Measurements from ENCODE around the gene CENPP. TPM values are rescaled to one million over a fixed set of nuclear protein-coding genes. Genes with fewer than 3 reads are reported as not detected.

Gene CENPP
- total RNA-seq, result 1 to 10 TPM; 1.9 to 6.8 TPM
- 4.6 to 5.0 reads per million in 2 donors for total RNA-seq

- DNase-seq (peak; percentile 68 to 75 (median 69)), ATAC-seq (peak; percentile 95)
- Mint-ChIP-seq H3K27ac (peak within 1 kb of the TSS; percentile 100), H3K36me3 (ENCODE audit: low read depth) (peaks cover 5% of the 10 kb centered on the region), H3K4me1 (peaks cover 28% of the 10 kb centered on the region), H3K4me3 (peak within 1 kb of the TSS; percentile 99), H3K27me3 (no peaks in the 10 kb centered on the region)
- H3K9me3 ChIP-seq (ENCODE audit: control insufficient read depth, low read length, poor library complexity, severe bottlenecking), result no peaks in the 10 kb centered on the region
These were observed at the start of gene CENPP, which contains the start of gene NOL8 for GRCh38 chr9:92325269-92325990. Gene CENPP (plus strand): TSS chr9:92325953. Gene NOL8 (minus strand): TSS chr9:92325350. CDS start chr9:92324161, 1,189 bp downstream.

- DNase-seq, result no peak
- peak overlapping the region; percentile 88 for H3K27ac Mint-ChIP-seq
- H3K9me3 ChIP-seq (ENCODE audit: control insufficient read depth, low read length, poor library complexity, severe bottlenecking), result no peaks in the 10 kb centered on the region
- peak; percentile 54 for ATAC-seq
- peaks cover 19% of the 10 kb centered on the region for H3K4me1 Mint-ChIP-seq
- H3K4me3 Mint-ChIP-seq, result peak overlapping the region; percentile 85
- H3K36me3 Mint-ChIP-seq (ENCODE audit: low read depth), result peaks cover 8% of the 10 kb centered on the region
- H3K27me3 Mint-ChIP-seq, result no peaks in the 10 kb centered on the region
These were observed 49.3 kb upstream of the CENPP start for GRCh38 chr9:92276331-92277032.

GRCh38 chr9:92278110-92278509 is 47.6 kb upstream of the CENPP start:
- Mint-ChIP-seq H3K4me3 (no peak overlapping the region), H3K27ac (peak overlapping the region; percentile 88), H3K4me1 (peaks cover 19% of the 10 kb centered on the region), H3K36me3 (ENCODE audit: low read depth) (peaks cover 8% of the 10 kb centered on the region), H3K27me3 (no peaks in the 10 kb centered on the region)
- no peak for ATAC-seq
- DNase-seq, result no peak
- no peaks in the 10 kb centered on the region for H3K9me3 ChIP-seq (ENCODE audit: control insufficient read depth, low read length, poor library complexity, severe bottlenecking)

GRCh38 chr9:92279302-92279701 is 46.5 kb upstream of the CENPP start:
- H3K9me3 ChIP-seq (ENCODE audit: control insufficient read depth, low read length, poor library complexity, severe bottlenecking), result no peaks in the 10 kb centered on the region
- DNase-seq (no peak), ATAC-seq (no peak)
- Mint-ChIP-seq H3K4me3 (no peak overlapping the region), H3K27ac (no peak overlapping the region), H3K27me3 (no peaks in the 10 kb centered on the region), H3K4me1 (peaks cover 19% of the 10 kb centered on the region), H3K36me3 (ENCODE audit: low read depth) (peaks cover 8% of the 10 kb centered on the region)

GRCh38 chr9:92289708-92290390 is 35.9 kb upstream of the CENPP start:
- Mint-ChIP-seq H3K27me3 (no peaks in the 10 kb centered on the region), H3K27ac (peak overlapping the region; percentile 88), H3K36me3 (ENCODE audit: low read depth) (peaks cover 2% of the 10 kb centered on the region), H3K4me3 (no peak overlapping the region), H3K4me1 (peaks cover 33% of the 10 kb centered on the region)
- no peaks in the 10 kb centered on the region for H3K9me3 ChIP-seq (ENCODE audit: control insufficient read depth, low read length, poor library complexity, severe bottlenecking)
- DNase-seq (no peak), ATAC-seq (no peak)

GRCh38 chr9:92290785-92291429 is 34.8 kb upstream of the CENPP start:
- DNase-seq (no peak), ATAC-seq (no peak)
- H3K9me3 ChIP-seq (ENCODE audit: control insufficient read depth, low read length, poor library complexity, severe bottlenecking), result no peaks in the 10 kb centered on the region
- H3K4me1 Mint-ChIP-seq, result peaks cover 37% of the 10 kb centered on the region
- H3K27me3 Mint-ChIP-seq, result no peaks in the 10 kb centered on the region
- peaks cover 2% of the 10 kb centered on the region for H3K36me3 Mint-ChIP-seq (ENCODE audit: low read depth)
- H3K27ac Mint-ChIP-seq, result peak overlapping the region; percentile 88
- no peak overlapping the region for H3K4me3 Mint-ChIP-seq

GRCh38 chr9:92291577-92291976 is 34.2 kb upstream of the CENPP start:
- ATAC-seq (no peak), DNase-seq (no peak)
- peaks cover 2% of the 10 kb centered on the region for H3K36me3 Mint-ChIP-seq (ENCODE audit: low read depth)
- H3K4me1 Mint-ChIP-seq, result peaks cover 37% of the 10 kb centered on the region
- H3K4me3 Mint-ChIP-seq, result no peak overlapping the region
- H3K27ac Mint-ChIP-seq, result peak overlapping the region; percentile 88
- no peaks in the 10 kb centered on the region for H3K9me3 ChIP-seq (ENCODE audit: control insufficient read depth, low read length, poor library complexity, severe bottlenecking)
- H3K27me3 Mint-ChIP-seq, result no peaks in the 10 kb centered on the region

- Mint-ChIP-seq H3K36me3 (ENCODE audit: low read depth) (peaks cover 2% of the 10 kb centered on the region), H3K27me3 (no peaks in the 10 kb centered on the region), H3K4me1 (peaks cover 42% of the 10 kb centered on the region), H3K27ac (peak overlapping the region; percentile 99), H3K4me3 (peak overlapping the region; percentile 99)
- H3K9me3 ChIP-seq (ENCODE audit: control insufficient read depth, low read length, poor library complexity, severe bottlenecking), result no peaks in the 10 kb centered on the region
- DNase-seq (no peak), ATAC-seq (no peak)
These were observed 33.2 kb upstream of the CENPP start for GRCh38 chr9:92292338-92293074.

GRCh38 chr9:92293075-92293354 is 32.7 kb upstream of the CENPP start:
- no peaks in the 10 kb centered on the region for H3K9me3 ChIP-seq (ENCODE audit: control insufficient read depth, low read length, poor library complexity, severe bottlenecking)
- Mint-ChIP-seq H3K4me1 (peaks cover 44% of the 10 kb centered on the region), H3K4me3 (peak overlapping the region; percentile 99), H3K36me3 (ENCODE audit: low read depth) (peaks cover 2% of the 10 kb centered on the region), H3K27me3 (no peaks in the 10 kb centered on the region), H3K27ac (peak overlapping the region; percentile 99)
- DNase-seq (no peak), ATAC-seq (no peak)

GRCh38 chr9:92293452-92294296 is 32.1 kb upstream of the CENPP start, which contains the start of gene IARS1:
Gene IARS1 (minus strand): TSS chr9:92293697. CDS start chr9:92289419, 4,278 bp downstream.
- peak; percentile 97 to 100 (median 99) for DNase-seq
- peaks cover 2% of the 10 kb centered on the region for H3K36me3 Mint-ChIP-seq (ENCODE audit: low read depth)
- peak; percentile 93 for ATAC-seq
- H3K27ac Mint-ChIP-seq, result peak within 1 kb of the TSS; percentile 99
- no peaks in the 10 kb centered on the region for H3K9me3 ChIP-seq (ENCODE audit: control insufficient read depth, low read length, poor library complexity, severe bottlenecking)
- peaks cover 44% of the 10 kb centered on the region for H3K4me1 Mint-ChIP-seq
- H3K4me3 Mint-ChIP-seq, result peak within 1 kb of the TSS; percentile 99
- no peaks in the 10 kb centered on the region for H3K27me3 Mint-ChIP-seq

- H3K27me3 Mint-ChIP-seq, result no peaks in the 10 kb centered on the region
- DNase-seq (no peak), ATAC-seq (no peak)
- H3K4me1 Mint-ChIP-seq, result peaks cover 48% of the 10 kb centered on the region
- H3K36me3 Mint-ChIP-seq (ENCODE audit: low read depth), result peaks cover 4% of the 10 kb centered on the region
- H3K9me3 ChIP-seq (ENCODE audit: control insufficient read depth, low read length, poor library complexity, severe bottlenecking), result no peaks in the 10 kb centered on the region
- peak overlapping the region; percentile 99 for H3K27ac Mint-ChIP-seq
- peak overlapping the region; percentile 99 for H3K4me3 Mint-ChIP-seq
These were observed 31.5 kb upstream of the CENPP start for GRCh38 chr9:92294297-92294676.

Data from T-helper 17 cell (primary cell).